ENCODE results near the gene UNC80. TPM values are rescaled to one million over a fixed set of nuclear protein-coding genes. Genes with fewer than 3 reads are reported as not detected.

Gene UNC80
- total and polyA plus RNA-seq, 2 of the 13 experiments (the other 11 are each of a cell fraction or from before 2014, with no cell fraction given) = not detected

- TF ChIP-seq ZNF407 (CRISPR knock-in tag; IDR thresholded peaks at IDR 0.05; ENCODE audit: not compliant biosample characterization) (peak; percentile 95), ZNF180 (CRISPR knock-in tag; IDR thresholded peaks at IDR 0.05; ENCODE audit: borderline replicate concordance, low read depth) (no peak), NFE2L2 (IDR thresholded peaks at IDR 0.05; ENCODE audit: low read length) (no peak), JUND (CRISPR knock-in tag; IDR thresholded peaks at IDR 0.05) (0 out of 2 replicates have a peak, but pooled peaks have one; percentile 28), ZFP90 (CRISPR knock-in tag; IDR thresholded peaks at IDR 0.05; ENCODE audit: borderline replicate concordance) (peak; percentile 31; the same call in 1 of the 2 replicates), CEBPZ (IDR thresholded peaks at IDR 0.05; ENCODE audit: low read length) (no peak), HDAC2 (CRISPR knock-in tag; IDR thresholded peaks at IDR 0.05) (peak; percentile 41; the same call in 1 of the 2 replicates), ZNF232 (CRISPR knock-in tag; IDR thresholded peaks at IDR 0.05; ENCODE audit: borderline replicate concordance) (peak; percentile 22; the same call in 1 of the 2 replicates), CREB3 (CRISPR knock-in tag; IDR thresholded peaks at IDR 0.05) (no peak), SP2 (CRISPR knock-in tag; IDR thresholded peaks at IDR 0.05) (peak; percentile 95), DPF2 (CRISPR knock-in tag; IDR thresholded peaks at IDR 0.05; ENCODE audit: borderline replicate concordance, low read depth) (no peak), TOPORS (CRISPR knock-in tag; IDR thresholded peaks at IDR 0.05) (peak; percentile 22; the same call in 1 of the 2 replicates), HMGA1 (CRISPR knock-in tag; conservative IDR thresholded peaks at IDR 0.05) (no peak), DNMT3B (CRISPR knock-in tag; conservative IDR thresholded peaks at IDR 0.05) (no peak; the same call in 1 of the 2 replicates), PHF21A (CRISPR knock-in tag; IDR thresholded peaks at IDR 0.05) (no peak), TEAD3 (CRISPR knock-in tag; optimal IDR thresholded peaks at IDR 0.05; ENCODE audit: borderline replicate concordance) (peak; percentile 52)
Measured at GRCh38 chr2:210002158-210003157, 230.8 kb downstream of the UNC80 start, which contains the start of gene RPE (continued).
